Measurements from ENCODE around the gene ST6GALNAC5. TPM values are rescaled to one million over a fixed set of nuclear protein-coding genes. Genes with fewer than 3 reads are reported as not detected.
"Not testable (repeated sequence)": the region's sequence is repeated elsewhere in the genome, so short reads cannot be mapped to it uniquely, and the experiment has no call there.

ST6GALNAC5 gene
- polyA plus RNA-seq, 3 donors, result 2.4 to 3.2 (median 3.2) TPM

DNA sequence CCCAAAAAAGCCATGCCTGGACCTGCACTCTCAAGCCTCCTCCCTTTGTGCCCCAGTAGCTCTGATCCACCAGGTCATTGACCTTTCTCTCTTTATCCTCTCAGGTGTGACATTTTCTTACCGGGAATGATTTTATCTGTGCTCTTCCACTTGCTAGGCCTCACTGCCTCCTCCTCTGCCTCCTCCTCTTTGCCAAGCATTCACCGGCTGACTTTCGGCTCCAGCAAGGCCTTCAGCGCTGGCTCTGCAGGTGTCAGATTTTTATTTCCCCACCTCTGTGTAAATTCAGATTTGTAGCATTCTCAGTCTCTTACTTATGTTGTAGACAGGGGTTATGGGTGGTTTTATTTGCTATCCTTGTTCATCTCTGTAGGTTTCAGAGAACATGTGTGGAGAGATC, 91.5 kb downstream of the ST6GALNAC5 start:
- DNase-seq (ENCODE audit: extremely low read depth in 1 of 11, low read depth in 9 of 11, low spot score in 4 of 11), result no peak

DNA sequence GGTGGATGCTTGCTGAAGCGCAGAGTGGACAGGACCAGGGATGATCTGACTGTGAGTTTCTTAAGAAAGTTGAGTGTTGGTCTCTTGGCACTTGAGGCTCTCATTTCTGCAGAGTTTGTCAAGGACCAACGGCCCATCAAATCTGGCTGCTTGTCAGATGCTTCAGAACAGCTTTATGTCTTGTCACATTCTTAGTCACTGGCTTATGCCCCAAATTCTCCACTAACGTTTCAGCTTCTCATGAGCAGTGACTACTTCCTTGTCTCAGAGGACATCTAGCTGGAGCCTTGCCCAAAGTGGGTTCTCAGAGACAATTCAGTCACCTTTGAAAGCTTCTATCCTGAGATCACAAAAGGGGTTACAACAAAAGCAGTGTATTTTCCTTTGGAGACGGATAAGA, 92.3 kb downstream of the ST6GALNAC5 start:
- no peak for DNase-seq (ENCODE audit: extremely low read depth in 1 of 11, low read depth in 9 of 11, low spot score in 4 of 11)

DNA sequence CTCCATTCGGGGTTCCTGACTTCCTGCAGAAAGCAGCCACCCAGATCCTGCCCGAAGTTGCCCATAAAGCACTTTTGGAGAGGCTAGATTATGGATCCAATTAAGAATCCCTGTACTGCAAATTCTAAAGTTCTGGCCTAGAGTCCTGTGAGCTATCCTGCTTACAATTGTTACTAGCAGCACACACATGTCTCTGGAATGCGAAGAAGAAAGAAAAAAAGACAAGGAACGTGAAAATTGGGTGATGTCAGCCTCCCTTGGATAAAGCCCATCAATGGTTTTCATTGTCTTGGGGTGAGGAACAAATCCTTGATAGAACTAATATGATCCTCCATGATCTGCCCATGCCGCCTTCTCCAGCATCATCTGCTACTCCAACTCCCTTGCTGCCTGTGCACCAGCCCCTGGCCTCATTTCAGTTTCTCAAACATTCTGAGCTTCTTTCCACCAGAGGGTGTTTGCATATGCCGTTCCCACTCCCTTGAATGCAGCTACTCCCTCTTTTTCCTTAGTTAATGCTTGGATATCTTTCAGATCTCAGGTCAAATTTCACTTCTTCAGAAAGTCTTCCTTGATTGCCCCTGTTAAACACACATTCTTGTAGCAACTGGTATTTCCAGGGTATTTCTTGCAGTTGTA, 94.0 kb downstream of the ST6GALNAC5 start:
- DNase-seq (ENCODE audit: extremely low read depth in 1 of 11, low read depth in 9 of 11, low spot score in 4 of 11), result no peak

DNA sequence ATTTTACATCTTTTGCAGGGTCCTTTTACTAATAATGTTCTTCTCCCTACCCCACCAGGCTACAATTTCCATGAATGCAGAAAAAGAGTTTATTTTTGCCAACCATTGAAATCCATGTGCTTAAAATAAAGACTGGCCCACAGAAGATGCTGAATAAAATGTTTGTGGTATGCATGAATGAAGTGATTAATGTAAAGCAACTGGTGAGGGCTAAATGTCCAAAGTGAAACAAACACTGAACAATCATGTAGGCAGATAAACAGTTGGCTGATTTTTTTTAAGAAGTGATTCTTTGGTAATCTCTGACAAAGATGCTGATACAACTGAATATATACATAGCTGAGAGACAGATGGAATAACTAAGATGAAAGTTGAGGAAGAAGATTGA, 94.5 kb downstream of the ST6GALNAC5 start:
- DNase-seq (ENCODE audit: extremely low read depth in 1 of 11, low read depth in 9 of 11, low spot score in 4 of 11), result no peak

DNA sequence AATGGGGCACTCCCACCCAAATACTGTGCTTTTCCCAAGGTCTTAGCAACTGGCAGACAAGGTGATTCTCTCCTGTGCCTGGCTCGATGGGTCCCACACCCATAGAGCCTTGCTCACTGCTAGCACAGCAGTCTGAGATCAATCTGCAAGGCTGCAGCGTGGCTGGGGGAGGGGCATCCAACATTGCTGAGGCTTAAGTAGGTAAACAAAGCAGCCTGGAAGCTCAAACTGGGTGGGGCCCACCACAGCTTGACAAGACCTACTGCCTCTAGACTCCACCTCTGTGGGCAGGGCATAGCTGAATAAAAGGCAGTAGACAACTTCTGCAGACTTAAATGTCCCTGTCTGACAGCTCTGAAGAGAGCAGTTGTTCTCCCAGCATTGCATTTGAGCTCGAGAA, 114.0 kb downstream of the ST6GALNAC5 start:
- not testable (repeated sequence) for DNase-seq (ENCODE audit: extremely low read depth in 1 of 11, low read depth in 9 of 11, low spot score in 4 of 11)

DNA sequence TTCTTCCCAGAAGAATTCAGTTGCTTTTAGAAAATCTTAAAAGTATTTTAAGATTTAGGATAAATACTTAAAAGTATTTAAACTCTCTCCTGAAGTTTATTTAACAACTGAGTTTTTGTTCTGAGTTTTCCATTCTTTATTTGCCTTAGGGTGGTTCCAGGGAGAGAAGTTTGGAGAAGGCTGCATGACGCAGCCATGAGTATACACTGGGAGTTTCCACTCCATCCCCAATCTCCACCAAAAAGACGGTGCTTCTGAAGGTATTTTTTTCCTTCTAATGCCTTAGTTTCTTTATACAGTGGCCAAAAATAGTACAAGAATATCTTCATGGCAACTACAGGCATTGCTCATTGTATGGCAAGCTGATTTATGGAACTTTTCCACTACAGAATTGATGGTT, 122.7 kb downstream of the ST6GALNAC5 start:
- no peak for DNase-seq (ENCODE audit: extremely low read depth in 1 of 11, low read depth in 9 of 11, low spot score in 4 of 11)

DNA sequence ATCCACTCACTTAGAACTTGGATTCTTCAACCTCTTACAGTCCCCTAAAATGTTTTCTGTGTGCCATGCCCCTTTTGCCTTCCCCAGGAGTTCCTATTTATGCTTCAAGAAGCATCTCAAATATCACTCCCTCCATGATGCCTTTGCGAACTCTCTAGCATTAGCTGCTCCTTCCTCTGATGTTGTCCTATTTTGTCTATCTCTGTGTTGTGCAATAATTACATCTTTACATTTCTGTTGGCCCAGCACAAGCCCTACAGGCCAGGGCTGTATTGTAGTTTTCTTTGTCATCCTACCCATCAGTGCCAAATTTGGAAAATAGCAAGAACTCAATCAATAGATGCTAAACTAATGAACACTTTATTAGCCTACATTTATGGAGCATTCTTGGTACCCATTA, 125.8 kb downstream of the ST6GALNAC5 start:
- no peak for DNase-seq (ENCODE audit: extremely low read depth in 1 of 11, low read depth in 9 of 11, low spot score in 4 of 11)

DNA sequence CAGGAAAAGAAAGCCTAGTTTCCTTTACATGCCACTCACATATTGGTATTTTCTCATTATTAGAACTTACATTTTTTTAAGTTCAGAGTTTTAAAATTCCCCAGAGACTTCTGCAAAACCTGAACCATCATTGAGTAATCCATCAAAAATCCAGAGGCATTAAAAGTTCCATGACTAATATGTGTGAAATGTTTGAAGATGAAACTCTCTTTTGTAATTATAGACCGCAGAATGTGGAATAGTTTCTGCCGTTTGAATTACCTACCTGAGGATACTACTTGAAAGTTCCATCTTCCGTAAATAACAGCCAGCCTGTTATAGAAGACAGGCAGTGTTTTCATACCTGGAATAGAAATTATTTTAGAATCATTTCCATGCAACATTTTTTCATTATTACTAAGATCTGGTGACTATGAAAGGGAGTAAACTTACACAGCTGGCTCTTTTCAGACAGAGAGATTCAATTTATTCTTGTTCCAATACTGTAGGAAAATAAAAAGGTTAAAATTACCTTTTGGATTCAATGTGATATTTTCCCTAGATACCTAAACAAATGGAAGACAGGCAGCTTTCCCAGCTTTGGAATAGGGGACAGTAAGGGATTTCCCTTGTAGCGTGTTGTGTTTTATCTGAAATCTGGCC, 131.4 kb downstream of the ST6GALNAC5 start:
- no peak for DNase-seq (ENCODE audit: extremely low read depth in 1 of 11, low read depth in 9 of 11, low spot score in 4 of 11)

DNA sequence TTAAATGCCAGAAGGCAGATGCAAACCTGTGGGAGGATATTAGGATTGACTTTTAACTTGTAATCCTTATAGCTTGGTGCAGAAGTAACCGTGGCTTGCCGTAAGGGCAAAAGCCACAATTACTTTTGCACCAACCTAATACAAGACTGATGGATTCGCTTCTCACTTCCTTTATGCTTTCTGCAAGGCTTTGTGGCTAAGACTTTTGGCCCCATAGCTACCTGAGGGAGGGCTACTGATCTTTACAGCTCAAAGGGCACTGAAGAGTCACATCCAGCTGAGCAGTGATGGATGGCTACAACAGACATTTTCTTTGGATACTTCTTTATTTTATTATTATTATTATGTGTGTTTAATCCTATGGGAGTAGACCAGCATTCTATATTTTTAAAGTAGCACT, 140.4 kb downstream of the ST6GALNAC5 start:
- DNase-seq (ENCODE audit: extremely low read depth in 1 of 11, low read depth in 9 of 11, low spot score in 4 of 11), result no peak

DNA sequence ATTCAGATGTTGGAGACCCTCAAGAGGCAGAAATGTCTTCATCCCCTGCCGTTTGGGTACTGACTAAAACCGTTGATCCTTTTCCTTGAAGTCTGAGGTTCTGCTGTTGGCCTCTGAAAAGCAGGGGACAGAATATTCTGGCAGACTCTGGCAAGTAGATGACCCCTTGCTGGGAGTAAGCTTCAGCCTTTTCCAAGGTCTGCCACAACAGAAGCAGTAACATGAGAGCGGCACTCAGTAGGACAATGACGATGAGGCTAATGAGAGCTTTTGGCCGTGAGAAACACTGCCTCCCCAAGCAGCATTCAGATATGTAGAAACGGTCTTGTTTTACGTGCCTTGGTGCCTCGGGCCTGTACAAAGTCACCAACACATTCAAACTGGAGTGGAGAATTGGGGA, 143.7 kb downstream of the ST6GALNAC5 start:
- DNase-seq (ENCODE audit: extremely low read depth in 1 of 11, low read depth in 9 of 11, low spot score in 4 of 11), result no peak

DNA sequence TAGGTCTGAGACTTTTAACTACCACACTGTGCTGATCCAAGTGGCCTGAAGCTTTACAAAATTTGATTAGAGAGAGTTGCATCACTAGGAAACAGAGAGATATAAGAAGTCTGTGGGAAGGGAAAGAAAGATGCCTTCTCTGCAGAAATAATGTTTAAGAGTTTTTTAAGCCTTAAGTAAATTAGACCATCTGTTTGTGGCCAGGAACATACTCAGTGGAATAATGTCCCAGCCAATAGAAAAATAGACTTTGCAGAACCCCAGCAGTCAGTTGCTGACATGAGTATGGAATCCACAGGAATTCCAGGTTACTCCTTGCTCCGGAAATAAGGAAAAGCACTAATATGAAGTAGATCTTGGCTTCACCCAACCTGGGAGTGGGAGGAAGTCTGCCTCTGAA, 144.8 kb downstream of the ST6GALNAC5 start:
- no peak for DNase-seq (ENCODE audit: extremely low read depth in 1 of 11, low read depth in 9 of 11, low spot score in 4 of 11)

DNA sequence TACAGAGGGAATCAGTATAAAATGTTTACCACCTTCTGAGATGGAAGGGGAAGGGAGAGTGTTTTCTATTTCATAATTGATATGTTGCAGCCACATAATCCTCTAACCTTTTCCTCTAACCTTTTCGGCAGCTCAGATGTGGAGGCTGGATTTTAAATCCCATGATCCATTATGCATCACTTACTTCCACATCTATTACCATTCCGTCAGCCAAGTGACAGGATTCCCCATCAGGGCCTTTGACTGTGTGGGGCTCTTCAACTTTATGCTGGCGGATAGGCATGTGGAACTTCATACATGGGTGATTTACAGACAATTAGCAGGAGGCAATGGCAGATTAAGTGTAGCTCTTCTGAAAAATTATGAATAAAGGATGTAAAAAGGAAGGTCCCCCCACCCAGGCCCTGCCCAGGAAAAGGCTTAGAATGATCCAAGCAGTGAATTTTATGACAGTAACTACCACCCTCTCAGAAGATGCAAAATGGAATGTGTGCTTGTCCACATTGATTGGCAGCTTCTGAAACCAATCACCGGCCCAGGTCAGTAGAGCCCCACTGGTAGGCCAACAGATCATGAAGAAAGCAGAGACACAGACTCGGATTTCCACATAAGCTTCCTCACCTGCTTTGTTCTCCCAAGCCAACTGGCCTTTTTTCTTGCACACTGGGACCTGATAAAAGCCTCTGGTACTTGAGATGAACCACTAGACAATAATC, 147.0 kb downstream of the ST6GALNAC5 start:
- DNase-seq (ENCODE audit: extremely low read depth in 1 of 11, low read depth in 9 of 11, low spot score in 4 of 11), result no peak

DNA sequence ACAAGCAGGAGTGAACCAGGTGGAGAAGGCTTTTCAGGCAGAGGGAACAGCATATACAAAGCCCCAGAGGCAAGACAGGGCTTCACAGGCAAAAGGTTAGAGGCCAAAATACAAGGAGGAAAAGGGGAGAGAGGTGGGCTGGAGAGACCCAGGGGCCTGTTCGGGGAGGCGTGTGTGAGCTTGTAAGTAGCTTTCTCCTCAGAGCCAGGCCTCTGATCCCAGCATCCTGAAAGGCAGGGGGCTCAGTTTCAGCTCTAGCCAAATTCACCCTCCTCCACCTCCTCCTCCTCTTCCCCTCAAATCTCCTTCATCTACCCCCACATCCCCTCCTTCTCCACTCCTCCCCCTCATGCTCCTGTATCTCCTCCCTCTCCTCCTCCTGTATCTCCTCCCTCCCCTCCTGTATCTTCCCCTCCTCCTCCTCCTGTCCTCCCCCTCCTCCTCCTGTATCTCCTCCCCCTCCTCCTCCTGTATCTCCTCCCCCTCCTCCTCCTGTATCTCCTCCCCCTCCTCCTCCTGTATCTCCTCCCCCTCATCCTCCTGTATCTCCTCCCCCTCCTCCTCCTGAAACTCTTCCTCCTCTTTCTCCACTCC, 148.6 kb downstream of the ST6GALNAC5 start:
- DNase-seq (ENCODE audit: extremely low read depth in 1 of 11, low read depth in 9 of 11, low spot score in 4 of 11), result no peak

DNA sequence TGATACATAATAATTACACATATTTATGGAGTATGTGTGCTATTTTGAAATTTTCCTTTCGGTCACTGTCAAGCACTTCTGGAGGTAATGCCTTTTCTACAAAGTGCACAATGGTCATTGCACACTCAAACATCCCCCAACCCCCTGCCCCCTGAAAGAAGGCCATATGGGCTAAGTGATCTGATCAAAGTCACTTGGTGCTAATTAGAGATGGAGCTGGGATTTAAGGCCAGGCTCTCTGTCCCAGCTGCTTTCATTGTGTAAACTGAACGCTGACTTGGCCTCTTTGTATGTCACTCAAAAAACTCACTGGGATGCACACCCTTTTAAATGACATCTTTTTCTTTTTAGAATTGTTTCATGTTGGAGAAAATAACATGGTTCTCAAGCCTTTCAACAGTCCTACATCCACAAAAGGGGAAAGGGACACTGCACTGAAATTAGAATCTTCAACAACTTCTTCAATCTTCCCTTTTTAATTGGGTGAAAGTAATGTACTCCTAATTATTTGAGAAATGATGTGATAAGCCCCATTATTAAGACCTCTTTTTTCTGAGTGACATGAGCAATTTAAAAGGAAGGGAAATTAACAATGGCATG, 149.2 kb downstream of the ST6GALNAC5 start:
- no peak for DNase-seq (ENCODE audit: extremely low read depth in 1 of 11, low read depth in 9 of 11, low spot score in 4 of 11)

DNA sequence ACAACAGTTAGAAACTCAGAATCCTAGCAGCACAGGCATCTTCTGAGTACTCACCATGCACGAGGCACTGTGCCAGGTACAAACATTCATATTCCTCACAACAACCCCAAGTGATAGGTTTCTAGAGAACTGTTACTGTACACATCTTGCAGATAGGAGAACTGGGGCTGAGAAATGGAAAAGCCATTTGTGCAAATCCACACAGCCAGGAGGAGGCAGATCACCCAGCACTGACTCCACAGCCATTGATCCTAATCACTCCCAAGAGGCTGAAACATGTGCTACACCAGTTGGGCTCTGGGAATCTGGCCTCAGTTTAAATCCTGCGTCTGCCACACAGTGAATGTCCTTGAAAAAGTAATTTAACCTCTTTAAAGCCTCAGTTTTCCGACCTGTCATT, 151.0 kb downstream of the ST6GALNAC5 start:
- DNase-seq (ENCODE audit: extremely low read depth in 1 of 11, low read depth in 9 of 11, low spot score in 4 of 11), result no peak

DNA sequence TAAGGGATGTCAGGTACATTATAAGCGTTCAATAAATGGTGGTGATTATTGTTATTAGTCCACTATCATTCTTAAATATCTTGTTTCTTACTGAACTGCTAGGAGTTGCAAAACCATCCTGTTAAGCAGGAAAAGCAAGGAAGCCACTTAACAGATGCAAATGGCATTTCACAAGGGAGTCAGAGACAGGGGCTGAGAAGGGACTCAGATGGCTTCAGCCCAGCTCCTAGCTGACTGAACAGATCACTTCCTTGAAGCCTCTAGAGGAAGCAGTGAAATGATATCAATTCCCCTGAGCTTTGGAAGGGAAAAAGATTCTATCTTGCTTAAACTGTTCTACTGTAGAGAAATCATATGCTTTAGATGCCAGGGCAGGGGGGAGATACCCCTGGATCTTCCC, 151.5 kb downstream of the ST6GALNAC5 start:
- DNase-seq (ENCODE audit: extremely low read depth in 1 of 11, low read depth in 9 of 11, low spot score in 4 of 11), result no peak

DNA sequence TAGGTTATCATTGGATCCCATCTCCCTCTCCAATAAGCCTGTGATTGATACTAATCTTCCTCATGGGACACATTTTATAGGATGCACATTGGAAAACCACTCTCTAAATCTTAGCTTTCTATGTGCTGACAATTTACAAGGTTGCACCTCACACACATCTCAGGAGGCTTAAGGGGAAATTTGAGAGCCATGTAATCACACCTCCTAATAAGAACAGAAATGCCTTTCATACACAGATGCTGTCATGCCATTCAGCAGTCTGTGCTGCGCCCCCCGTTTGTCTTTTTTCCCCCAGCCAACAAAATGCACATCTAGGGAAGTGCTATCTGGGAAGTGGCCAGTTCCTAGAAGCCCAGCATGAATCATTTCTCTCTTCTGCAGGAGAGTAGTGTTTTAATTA, 154.5 kb downstream of the ST6GALNAC5 start:
- DNase-seq (ENCODE audit: extremely low read depth in 1 of 11, low read depth in 9 of 11, low spot score in 4 of 11), result no peak

DNA sequence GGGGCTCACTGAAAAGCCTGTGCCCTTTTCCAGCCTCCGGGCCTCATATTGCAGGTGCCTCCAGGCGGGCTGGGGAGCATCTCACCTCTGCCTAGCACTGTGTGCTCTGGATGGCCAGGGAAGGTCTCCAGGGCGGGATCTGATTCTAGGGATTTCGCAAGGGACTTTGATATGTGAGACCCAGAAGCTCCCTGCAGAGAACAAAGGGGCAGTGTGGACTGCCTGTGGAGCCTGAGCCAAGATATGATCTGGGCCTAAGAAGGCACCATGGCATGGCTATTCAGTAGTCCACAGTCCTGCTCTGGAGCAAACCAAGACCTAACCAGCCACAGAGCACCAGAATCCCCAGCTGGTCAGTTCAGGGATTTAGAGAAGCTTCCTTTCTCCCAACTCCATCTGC, 157.2 kb downstream of the ST6GALNAC5 start:
- DNase-seq (ENCODE audit: extremely low read depth in 1 of 11, low read depth in 9 of 11, low spot score in 4 of 11), result no peak

DNA sequence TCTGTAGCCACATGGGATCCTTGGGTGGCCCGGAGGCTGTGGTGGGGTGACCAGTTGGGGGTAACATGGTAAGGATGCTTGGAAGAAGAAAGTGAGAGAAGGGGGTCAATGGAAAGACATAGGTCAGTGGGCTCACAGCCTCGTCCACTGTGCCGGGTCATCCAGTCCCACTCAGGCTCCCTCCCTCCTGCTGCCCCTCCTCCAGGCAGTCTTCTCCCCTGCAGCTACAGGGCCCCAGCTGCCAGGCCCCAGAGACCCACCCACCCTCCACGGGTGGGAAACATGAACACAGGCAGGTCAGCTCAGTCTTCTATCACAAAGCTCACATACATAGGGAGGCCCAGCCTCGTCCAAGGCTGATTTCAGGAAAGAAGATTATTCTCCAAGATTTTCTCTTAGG, 158.3 kb downstream of the ST6GALNAC5 start:
- no peak for DNase-seq (ENCODE audit: extremely low read depth in 1 of 11, low read depth in 9 of 11, low spot score in 4 of 11)

DNA sequence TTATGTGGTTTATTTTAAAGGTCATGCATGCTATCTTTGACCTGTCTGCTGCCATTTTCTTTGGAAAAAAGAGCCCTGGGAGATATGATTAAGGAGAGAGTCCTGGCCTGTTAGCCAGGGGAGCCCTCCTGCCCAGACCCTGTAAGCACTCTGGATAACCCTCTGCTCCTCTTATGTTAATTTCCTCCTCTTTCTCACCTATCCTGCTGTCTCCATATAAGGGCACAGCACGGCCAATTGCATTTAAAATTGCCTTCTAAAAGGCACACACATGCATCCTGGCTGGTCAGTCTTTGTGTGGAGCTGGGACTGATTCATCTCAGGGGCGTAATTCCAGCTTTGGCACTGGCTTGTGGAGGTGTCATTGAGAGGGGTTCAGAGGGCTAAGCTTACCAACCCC, 158.9 kb downstream of the ST6GALNAC5 start:
- no peak for DNase-seq (ENCODE audit: extremely low read depth in 1 of 11, low read depth in 9 of 11, low spot score in 4 of 11)

All from renal cortex interstitium (tissue), 11 donors.